Suprapubic skin (tissue), 3 donors: ENCODE results near the gene HDLBP.

ENCODE experiments used
- CTCF ChIP-seq, 2 donors: fragments of 200-600 bp in 1 of 2; fragments of 450-650 bp in 1 of 2; sonication (generic) in 1 of 2; IDR thresholded peaks; one replicate each; pipeline ENCODE4 v1.5.1; 2016 to 2019; ENCODE audit warnings: antibody characterized with exemption in 2 of 2, mild to moderate bottlenecking in 1 of 2, moderate library complexity in 1 of 2
- EP300 ChIP-seq: sonication (generic); formaldehyde crosslinking; IDR thresholded peaks from one replicate; pipeline ENCODE4 v1.6.1; 2017; ENCODE audit warnings: antibody characterized with exemption
- POLR2A ChIP-seq, 2 donors: fragments of 450-650 bp; IDR thresholded peaks; one replicate each; pipeline ENCODE4 v1.6.1; 2017; ENCODE audit warnings: antibody characterized with exemption in 2 of 2, mild to moderate bottlenecking in 2 of 2, moderate library complexity in 2 of 2

GRCh38 chr2:241260911-241261310 is 54.6 kb downstream of the HDLBP start:
- no peak for TF ChIP-seq POLR2A (IDR thresholded peaks at IDR 0.05)
- TF ChIP-seq CTCF (IDR thresholded peaks at IDR 0.05), result no peak
- TF ChIP-seq EP300, result no peak
